GM18517 (cell line): ENCODE results near the gene KCNC4.

Experiments
- ATAC-seq: cut with Tn5 transposase; IDR thresholded peaks from one replicate; pipeline ENCODE4 v1.9.1; 2021; ENCODE audit warnings: mild to moderate bottlenecking, moderate library complexity; ENCODE audit not compliant: unreplicated experiment

Gene KCNC4

DNA sequence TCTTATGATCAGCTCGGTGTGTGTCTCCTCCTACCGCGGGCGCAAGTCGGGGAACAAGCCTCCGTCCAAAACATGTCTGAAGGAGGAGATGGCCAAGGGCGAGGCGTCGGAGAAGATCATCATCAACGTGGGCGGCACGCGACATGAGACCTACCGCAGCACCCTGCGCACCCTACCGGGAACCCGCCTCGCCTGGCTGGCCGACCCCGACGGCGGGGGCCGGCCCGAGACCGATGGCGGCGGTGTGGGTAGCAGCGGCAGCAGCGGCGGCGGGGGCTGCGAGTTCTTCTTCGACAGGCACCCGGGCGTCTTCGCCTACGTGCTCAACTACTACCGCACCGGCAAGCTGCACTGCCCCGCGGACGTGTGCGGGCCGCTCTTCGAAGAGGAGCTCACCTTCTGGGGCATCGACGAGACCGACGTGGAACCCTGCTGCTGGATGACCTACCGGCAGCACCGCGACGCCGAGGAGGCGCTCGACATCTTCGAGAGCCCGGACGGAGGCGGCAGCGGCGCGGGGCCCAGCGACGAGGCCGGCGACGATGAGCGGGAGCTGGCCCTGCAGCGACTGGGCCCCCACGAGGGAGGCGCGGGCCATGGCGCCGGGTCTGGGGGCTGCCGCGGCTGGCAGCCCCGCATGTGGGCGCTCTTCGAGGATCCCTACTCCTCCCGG is 1.5 kb downstream of the KCNC4 start:
- no peak for ATAC-seq

DNA sequence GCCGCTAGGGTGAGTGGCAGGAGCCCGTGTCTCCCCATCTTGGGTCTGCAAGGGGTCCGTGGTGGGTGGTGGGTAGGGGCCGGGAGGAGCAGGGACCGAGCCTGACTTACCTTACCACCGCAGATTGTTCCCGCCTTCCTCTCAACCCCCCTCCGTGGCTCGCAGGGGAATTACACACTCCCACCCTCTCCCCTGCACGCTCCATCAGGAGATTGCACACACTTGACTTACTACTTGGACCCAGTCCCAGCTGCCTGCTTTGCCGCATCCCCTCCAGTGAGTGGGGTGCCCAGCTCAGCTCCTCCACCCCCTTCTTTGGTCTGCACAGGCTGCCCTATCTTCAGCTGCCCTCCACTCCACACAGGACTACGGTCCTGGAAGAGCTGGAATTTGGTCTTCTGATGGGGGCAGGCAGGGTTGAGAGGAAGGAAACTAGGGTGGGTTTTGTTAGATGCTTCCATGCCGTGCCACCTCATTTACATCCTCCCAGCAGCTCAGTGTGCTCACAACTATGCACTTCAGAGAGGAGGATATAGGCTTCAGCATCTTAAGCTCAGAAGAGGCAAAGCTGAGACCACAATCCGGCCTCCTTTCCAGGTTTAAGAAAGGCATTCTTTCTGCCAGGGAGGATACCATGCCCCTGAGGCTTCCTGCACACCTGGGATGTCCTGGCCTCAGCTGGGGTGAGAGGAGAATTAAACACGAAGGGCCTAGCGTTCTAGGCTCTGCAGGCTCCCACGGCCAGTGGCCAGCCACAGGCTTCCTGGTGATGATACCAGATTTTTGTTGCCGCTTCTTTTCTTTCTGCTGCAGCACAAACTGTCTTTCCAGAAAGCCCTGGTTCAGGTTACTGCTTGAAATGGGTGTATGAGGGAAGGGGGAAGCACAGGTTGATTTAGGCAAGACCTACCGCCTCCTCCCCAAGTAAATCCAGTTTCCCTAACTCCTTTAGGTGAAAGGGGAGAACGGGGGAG is 2.3 kb downstream of the KCNC4 start:
- no peak for ATAC-seq

DNA sequence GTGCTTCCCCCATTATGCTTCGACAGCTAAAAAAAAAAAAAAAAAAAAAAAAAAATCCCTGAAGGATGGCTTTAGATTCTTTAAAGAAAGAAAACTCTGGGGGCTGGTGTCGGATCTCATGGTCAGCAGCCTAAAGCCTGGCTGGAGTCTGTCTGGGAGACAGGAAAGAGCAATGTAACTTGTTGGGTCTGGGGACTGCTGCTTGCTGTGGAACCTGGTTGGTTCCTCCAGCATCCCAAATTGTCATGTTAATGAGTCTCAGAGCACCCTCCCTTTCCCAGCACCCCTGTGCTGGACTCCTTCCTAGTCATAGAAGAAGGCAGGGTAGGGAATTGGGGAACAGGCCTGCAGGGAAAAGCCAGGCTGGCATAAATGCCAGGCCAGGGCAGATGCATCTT is 3.0 kb downstream of the KCNC4 start:
- no peak for ATAC-seq

DNA sequence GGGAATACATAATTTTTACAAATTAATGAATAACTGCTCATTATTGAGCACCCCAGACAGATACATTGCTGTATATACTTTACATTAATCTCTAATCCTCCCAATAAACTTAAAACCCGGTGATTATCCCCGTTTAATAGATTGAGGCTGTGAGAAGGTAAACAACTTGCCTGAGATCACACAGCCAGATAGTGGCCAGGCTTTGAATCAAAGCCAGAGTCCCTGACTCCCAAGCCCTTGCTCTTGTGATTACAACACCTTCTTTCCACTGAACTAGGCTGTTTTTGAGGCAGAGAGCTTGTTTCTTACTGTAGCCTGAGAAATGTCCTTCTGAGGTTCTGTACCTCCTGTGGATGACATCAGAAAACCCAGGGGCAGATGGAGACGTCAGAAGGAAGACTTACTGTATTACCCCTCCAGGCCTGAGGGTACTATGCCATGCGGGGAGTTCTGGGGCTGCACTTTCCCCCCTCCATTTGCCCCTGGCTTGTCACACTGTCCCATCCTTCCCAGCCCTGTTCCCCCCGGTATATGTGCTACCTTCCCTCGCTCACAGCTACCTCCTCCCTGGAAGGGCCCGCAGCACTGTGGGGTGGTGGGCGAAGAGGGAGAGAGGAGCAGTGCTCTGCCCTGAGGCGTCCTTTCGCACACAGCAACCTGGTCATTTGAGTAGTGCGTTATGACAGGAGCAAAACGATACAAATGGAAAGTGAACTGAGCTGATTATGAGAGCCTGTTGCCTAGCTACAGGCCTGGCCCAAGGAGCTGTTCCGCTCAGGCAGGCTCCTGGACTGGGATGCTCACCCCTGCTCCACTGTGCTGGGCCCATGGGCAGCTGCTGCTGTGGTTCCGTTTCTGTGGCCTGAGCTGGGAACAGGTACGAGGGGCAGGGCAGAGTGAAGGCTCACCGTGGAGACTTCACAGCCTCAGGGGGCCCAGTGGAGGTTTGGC is 4.6 kb downstream of the KCNC4 start:
- no peak for ATAC-seq

DNA sequence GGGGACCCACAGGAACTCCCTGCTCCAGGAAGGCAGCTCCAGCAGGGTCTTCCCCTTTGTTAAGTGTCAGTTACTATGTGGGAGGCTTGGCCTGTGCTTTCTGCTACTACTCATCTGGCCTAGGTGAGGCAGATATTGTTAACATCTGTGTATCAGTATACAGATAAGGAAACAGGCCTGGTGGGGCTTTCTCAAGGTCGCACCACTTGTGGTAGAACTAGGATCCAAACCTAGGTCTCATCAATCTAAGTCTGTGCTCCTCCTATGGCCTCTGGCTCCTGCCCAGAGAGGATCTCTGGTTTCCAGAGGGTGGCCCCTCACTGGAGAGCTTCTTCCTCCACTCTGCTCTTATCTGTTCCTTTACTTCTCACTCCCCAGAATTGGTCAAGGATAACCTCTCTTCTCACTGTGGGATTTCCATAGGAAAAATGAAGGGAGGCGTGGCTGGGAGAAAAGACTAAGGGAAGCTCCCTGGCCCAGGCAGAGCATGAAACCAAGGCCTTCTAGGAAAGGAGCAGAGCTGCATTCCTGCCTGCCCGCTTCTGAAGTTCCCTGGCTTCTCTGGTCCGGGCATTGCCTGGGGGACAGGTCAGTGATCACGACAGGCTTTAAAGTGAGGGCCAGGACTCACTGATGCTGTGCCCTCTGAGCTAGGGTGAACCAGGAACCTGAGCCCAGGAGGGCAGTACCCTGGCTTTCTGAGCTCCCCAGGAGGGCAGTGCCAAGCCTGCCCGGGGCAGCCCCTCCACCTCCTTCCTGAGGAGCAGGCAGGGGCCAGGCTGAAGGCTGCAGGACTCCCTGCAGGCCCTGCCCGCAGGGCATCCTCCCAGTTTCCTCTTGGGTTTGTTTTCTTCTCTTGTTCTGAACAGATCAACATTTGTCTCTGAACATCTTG is 5.8 kb downstream of the KCNC4 start:
- no peak for ATAC-seq

DNA sequence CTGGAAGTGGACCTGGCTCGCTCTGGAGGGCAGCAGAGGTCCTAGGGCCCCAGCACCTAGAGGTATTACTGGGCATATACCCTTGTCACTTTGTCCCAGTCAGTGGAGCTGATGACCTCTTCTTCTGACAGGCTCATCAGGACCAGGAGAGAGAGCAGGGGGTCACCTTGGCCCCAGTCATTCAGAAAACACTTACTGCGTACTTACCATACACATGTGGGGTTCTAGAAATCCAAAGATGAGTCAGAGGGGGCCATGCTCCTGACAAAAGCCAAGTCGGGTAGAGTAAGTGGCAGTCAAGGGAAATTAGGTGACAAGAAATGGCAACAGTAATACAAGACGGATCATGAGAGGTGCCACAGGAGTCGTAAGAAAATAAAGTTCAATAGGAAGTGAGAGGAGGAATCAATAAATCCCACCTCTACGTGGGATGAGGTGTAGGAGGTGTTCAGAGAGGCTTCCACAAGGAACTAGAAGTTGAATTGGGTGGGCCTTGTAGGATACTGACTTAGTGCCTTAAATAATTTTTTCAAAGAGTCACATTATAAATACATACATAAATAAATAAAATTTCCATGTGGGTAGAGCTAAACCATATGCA is 6.8 kb downstream of the KCNC4 start:
- ATAC-seq, result no peak

DNA sequence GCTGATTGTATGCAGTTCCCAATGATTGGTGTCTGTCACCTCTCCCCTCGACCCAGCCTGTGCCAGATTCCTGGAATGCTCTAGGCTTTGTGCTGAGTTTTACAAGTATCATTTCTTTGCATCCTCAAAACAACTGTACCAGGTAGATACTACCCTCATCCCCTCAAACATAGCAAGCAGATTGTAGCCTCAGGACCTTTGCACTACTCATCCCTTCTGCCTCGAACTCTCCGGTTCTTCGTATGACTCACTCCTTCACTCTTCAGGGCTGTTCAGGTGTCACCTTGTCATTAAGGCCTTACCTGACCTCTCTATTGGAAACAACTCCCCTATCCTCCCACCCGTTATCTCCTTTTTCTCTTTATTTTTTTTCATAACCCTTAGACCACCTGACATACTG is 8.0 kb downstream of the KCNC4 start:
- no peak for ATAC-seq

DNA sequence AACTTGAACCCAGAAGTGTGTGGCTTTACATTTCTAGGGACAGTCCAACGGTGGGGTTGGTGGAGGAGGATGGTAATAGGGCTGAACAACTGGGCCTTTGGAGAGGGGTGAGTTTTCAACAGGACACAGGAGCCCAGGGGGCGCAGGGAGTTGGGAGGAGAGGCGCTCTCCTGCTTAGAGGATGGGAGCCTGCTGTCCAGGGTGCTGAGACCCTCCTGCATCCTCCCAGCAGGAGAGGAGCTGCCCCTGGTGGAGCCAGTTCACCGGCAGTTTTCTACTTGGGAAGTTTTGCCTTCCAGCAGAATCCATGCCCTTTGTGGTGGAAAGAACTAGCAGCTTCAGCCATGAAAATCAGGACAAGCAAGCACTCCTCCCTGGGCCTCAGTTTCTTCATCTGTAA is 8.6 kb downstream of the KCNC4 start:
- ATAC-seq, result no peak

DNA sequence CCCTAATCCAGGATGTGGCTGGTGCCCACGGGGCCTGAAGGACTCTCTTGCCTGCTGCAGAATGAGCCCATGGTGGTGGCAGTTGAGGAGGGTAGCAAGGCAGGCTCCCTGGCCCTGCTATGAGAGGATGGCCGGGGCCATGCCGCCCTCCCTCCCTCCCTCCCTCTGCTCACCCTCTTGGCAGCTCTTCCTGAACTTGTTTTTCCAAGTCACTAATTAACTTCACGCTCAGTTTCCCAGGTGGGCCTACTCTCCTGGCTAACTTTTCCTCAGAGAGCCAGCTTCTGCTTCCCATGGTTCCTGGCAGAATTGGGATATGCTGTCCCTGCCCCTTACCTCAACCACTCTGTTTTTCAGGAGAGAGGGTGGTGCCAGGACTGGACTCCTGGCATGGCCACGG is 10.2 kb downstream of the KCNC4 start:
- ATAC-seq, result no peak

DNA sequence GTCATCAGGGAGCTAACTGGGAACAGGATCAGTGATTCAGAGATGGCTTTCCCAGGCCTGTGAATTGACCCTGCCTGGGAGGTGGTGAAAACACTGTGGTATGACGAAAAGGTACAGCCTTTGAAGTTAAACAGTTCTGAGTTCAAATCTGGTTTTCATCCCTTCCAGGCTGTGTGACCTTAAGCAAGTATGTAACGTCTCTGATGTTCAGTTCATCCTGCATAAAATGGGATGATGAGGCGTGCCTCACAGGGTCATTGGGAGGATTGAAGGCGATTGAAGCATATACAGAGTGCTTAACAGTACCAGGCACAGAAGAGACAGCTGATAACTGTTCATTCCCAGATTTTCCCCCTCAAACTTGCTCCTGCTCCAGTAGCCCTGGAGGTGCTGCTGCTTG is 11.0 kb downstream of the KCNC4 start:
- no peak for ATAC-seq

DNA sequence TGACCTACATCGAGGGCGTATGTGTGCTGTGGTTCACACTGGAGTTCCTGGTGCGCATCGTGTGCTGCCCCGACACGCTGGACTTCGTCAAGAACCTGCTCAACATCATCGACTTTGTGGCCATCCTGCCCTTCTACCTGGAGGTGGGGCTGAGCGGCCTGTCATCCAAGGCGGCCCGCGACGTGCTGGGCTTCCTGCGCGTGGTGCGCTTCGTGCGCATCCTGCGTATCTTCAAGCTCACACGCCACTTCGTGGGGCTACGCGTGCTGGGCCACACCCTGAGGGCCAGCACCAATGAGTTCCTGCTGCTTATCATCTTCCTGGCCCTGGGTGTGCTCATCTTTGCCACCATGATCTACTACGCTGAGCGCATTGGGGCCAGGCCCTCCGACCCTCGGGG is 13.0 kb downstream of the KCNC4 start:
- ATAC-seq, result no peak

DNA sequence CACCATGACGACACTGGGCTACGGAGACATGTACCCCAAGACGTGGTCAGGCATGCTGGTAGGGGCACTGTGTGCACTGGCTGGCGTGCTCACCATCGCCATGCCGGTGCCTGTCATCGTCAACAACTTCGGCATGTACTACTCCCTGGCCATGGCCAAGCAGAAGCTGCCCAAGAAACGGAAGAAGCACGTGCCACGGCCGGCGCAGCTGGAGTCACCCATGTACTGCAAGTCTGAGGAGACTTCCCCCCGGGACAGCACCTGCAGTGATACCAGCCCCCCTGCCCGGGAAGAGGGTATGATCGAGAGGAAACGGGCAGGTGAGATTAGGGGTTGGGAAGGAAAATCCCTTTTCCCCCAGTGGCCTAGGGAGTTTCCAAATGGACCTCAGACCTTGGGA is 13.5 kb downstream of the KCNC4 start:
- ATAC-seq, result no peak

DNA sequence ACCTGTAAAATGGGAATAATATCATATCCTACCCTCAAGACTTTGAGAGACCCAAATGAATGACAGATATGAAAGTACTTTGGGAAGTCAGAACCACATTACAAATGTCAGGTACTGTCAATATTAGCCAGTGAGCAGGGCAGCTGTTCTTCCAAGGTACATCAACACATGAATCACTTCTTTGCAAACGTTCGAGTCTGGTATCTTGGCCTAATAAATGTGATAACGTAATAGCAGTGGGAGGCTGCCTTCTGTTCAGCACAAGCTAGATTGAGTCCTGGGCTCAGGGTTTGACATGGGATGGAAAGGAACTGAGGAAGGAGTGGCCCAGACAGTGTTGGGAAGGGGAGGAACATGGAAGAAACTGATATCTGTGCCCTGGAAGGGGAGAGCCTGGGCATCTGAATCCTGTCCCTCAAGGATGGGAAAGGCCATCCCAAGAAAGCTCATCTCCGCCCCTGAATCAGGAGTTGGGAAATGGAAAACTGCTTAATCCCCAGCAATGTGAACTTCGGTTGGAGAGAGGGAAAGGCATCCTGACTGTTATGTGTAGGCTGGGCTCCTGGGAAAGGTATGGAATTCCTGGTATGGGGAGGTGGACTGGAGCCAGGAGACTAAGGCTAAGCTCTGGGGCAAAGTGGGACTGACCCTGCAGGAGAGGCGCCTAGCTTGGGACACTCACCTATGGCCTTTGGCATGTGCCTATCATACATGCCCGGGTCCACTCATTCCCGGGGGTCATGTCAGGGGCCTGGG is 14.3 kb downstream of the KCNC4 start:
- ATAC-seq, result no peak

DNA sequence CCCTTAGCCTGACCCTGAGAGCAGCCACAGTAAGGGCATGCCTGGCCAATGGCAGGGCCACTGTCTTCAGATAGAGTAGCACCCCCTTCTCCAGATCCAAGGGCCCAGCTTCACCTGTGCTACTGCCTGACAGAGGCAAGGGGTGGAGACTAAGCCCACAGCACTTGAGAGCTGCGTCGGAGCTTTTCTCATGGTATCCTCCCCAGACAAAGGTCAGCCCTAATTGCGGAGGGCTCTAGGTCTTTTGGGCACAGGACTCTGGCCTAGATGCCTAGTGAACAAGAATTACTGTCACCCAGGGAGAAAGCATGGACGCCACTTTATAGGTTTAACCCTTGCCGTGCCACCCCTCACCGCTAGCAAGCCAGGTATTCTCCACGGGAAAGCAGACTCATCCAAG is 15.1 kb downstream of the KCNC4 start:
- no peak for ATAC-seq

DNA sequence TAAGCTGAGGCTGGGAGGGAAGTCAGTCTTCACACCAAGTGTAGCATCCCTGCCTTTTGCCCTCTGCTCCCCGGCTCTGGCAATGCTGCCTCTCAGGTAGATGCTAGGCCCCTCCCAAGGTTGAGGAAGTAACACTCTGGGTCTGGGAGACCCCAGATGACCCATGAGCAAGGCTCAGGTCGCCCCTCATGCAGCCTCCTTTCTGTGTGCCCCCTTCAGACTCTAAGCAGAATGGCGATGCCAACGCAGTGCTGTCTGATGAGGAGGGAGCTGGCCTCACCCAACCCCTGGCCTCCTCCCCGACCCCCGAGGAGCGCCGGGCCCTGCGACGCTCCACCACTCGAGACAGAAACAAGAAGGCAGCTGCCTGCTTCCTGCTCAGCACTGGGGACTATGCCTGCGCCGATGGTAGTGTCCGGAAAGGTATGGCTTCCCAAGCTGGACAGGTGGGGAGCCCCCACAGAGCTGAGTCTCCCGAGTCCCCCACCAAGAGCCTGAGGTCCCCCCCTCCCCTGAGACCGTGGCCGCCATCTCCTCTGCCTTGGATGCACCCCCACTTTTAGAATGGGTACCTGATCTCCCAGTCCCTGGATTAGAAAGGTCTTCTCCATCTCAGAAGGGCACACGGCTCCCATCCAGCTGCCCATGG is 15.8 kb downstream of the KCNC4 start:
- ATAC-seq, result no peak

DNA sequence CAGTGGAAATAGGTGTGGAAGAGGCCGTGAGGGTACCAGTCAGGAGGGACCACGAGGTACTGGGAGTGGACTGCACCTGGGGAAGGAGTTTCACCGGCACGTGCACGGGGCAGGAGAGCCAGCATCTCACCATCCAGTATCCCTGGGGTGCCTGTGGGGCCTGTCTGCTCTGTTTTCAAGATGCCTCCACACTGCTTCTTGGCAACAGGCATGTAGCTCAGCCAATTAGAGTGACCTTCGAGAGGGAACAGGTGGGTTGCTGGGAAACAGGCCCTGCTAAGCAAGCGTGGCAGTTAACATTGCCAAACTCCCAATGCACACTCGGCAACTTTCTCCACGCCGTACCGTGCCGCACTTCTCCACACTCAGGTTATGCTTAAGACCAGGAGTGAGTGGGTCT is 17.7 kb downstream of the KCNC4 start:
- ATAC-seq, result no peak

DNA sequence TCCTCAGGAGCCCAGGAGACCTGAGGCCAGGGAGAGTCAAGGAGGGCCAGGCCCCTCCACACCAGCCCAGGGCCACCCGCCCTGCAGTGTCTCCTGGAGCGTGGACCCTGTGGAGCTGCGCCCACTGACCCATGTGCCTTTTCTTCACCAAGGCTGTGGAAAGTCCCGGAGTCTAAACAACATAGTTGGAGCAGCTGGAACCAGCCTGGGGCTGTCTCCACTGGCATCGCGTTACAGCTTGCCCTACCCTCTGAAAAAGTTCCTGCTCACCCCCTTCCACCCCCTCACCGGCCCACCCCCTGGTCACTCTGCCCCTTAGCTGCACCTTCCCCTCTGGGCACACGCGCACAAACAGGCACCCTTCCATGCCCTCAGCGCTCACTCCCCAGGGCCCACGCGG is 18.3 kb downstream of the KCNC4 start:
- ATAC-seq, result no peak

DNA sequence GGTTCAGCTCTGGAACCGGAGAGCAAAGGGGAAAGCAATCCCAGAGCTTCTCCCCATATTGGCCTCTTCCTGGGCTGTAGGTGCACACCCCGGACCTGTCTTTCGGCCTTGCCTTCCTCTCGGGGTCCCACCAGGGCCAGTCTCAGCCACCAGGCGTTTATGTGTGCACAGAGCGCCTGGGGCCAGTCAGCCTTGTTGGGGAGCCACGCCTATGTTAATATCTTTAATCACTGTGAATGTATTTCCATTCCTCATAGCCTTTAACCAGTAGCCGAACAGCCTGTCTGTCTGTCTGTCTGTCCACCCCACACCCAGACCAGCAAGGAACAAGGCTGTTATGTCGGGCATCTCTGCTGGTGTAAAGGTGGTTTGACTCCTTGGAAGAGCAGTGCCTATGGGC is 18.8 kb downstream of the KCNC4 start:
- ATAC-seq, result no peak
